Upper lobe of left lung (tissue), 4 donors: Measurements from ENCODE around the gene SIVA1.

Source experiments
- CTCF ChIP-seq, 6 experiments: fragments of 450-650 bp in 4 of 6; fragments of 200-600 bp in 2 of 6; sonication (generic) in 2 of 6; IDR thresholded peaks; one replicate each; pipeline ENCODE4 v1.5.1; 2016 to 2019; ENCODE audit warnings: antibody characterized with exemption in 6 of 6
- EP300 ChIP-seq, 4 donors: sonication (generic); formaldehyde crosslinking; IDR thresholded peaks; one replicate each; pipeline ENCODE4 v1.5.1; 2017; ENCODE audit warnings: antibody characterized with exemption in 4 of 4, control low read depth in 2 of 4

DNA sequence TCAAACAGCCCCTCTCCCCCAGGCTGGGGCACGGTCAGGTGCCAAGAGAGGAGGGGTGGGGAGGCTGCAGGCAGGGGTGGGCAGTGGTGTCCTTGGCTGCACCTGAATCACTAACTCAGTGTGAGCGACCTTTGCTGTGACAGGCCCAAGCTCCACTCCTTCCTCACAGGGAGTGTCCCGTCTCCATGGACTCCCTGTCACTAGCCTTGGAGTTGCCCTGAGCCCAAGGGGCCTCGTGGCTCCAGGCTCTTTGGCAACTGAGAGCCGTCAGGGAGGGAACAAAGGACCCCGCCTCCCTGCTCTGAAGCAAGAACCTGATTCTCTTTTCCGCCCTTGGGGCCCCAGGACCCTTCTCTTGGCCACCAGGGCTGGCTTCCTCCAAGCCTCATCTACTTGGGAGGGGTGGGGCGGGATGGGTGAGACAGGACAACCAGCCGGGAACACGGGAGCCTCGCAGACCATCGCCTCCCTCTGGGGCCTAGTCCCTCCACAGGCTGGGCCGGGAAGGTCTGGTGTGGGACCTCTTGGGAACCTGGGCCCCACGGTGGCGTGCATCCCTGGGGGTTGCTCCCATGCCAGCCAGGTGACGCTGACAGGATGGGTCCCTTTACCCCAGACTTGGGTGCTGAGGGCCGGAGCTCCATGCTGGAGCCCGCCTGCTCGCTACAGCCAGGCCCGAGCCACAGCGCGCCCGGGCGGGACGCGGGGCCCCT lies 29.9 kb upstream of the SIVA1 start:
- TF ChIP-seq EP300 (IDR thresholded peaks at IDR 0.05) (no peak), CTCF (IDR thresholded peaks at IDR 0.05) (no peak)
